Fibroblast of mammary gland (primary cell): ENCODE results near the gene HSDL1.

Experiments used
- DNase-seq: peaks from one replicate; pipeline ENCODE4 v3.0.0-alpha.2; 2010; ENCODE audit warnings: low read depth
- H3K4me3 ChIP-seq: 2 replicates; pipeline ENCODE4 v1.5.1; 2011; ENCODE audit warnings: low read depth, mild to moderate bottlenecking, low read length, moderate library complexity; ENCODE audit not compliant: control insufficient read depth
- CTCF ChIP-seq: conservative IDR thresholded peaks from 2 replicates; pipeline ENCODE4 v1.5.1; 2011; ENCODE audit warnings: low read depth, low read length, inconsistent platforms; ENCODE audit not compliant: control insufficient read depth, insufficient read depth

HSDL1 gene

GRCh38 chr16:84084570-84085270, 60.3 kb downstream of the HSDL1 start:
- DNase-seq: peak; percentile 65
- peak; percentile 73 for TF ChIP-seq CTCF
- H3K4me3 ChIP-seq: no peak overlapping the region

- no peak for DNase-seq
- H3K4me3 ChIP-seq: no peak overlapping the region
These were observed 62.0 kb downstream of the HSDL1 start for GRCh38 chr16:84082835-84083569.

GRCh38 chr16:84082110-84082509, 62.9 kb downstream of the HSDL1 start:
- DNase-seq: no peak
- no peak overlapping the region for H3K4me3 ChIP-seq
- no peak for TF ChIP-seq CTCF

More at GRCh38 chr16:84082835-84083569, 62.0 kb downstream of the HSDL1 start:
- TF ChIP-seq CTCF: no peak

- TF ChIP-seq CTCF: no peak
- no peak overlapping the region for H3K4me3 ChIP-seq
- no peak for DNase-seq
These were observed 63.5 kb downstream of the HSDL1 start for GRCh38 chr16:84081446-84081989.

- no peak for DNase-seq
- TF ChIP-seq CTCF: no peak
- no peak overlapping the region for H3K4me3 ChIP-seq
These were observed 64.2 kb downstream of the HSDL1 start for GRCh38 chr16:84080813-84081212.

- no peak for DNase-seq
These were observed 64.6 kb downstream of the HSDL1 start for GRCh38 chr16:84080378-84080777.

More at GRCh38 chr16:84080378-84080777, 64.6 kb downstream of the HSDL1 start:
- no peak for TF ChIP-seq CTCF
- H3K4me3 ChIP-seq: no peak overlapping the region
